Activated gamma-delta T cell (primary cell): ENCODE measurements around the gene SIM1.

Source experiments
- DNase-seq: peaks from one replicate; lab custom pipeline; 2025; lab: John Stamatoyannopoulos, UW
- total RNA-seq, 2 donors: gene quantifications; one replicate each; lab custom pipeline; 2026; lab: John Stamatoyannopoulos, UW

The SIM1 gene
- 0.05 to 0.09 reads per million in 2 donors for total RNA-seq

- no peak for DNase-seq
Observed at GRCh38 chr6:100464903-100465700, at the start of gene SIM1. Gene SIM1 (minus strand): TSS chr6:100464921. CDS start chr6:100463468, 1,453 bp downstream.

GRCh38 chr6:100512203-100512862, 47.6 kb upstream of the SIM1 start:
- no peak for DNase-seq

- DNase-seq, result no peak
Observed at GRCh38 chr6:100509101-100509500, 44.4 kb upstream of the SIM1 start.

GRCh38 chr6:100506651-100507050, 41.9 kb upstream of the SIM1 start:
- no peak for DNase-seq

- DNase-seq, result no peak
Observed at GRCh38 chr6:100504786-100505737, 40.3 kb upstream of the SIM1 start.

- DNase-seq, result no peak
Observed at GRCh38 chr6:100503043-100503705, 38.5 kb upstream of the SIM1 start.

GRCh38 chr6:100493206-100493888, 28.6 kb upstream of the SIM1 start:
- DNase-seq, result no peak

- no peak for DNase-seq
Observed at GRCh38 chr6:100491952-100492670, 27.4 kb upstream of the SIM1 start.

GRCh38 chr6:100490065-100490464, 25.3 kb upstream of the SIM1 start:
- no peak for DNase-seq

GRCh38 chr6:100488244-100488643, 23.5 kb upstream of the SIM1 start:
- DNase-seq, result no peak

GRCh38 chr6:100487638-100488037, 22.9 kb upstream of the SIM1 start:
- no peak for DNase-seq

GRCh38 chr6:100485268-100485667, 20.5 kb upstream of the SIM1 start:
- no peak for DNase-seq

- no peak for DNase-seq
Observed at GRCh38 chr6:100484474-100484873, 19.8 kb upstream of the SIM1 start.

- no peak for DNase-seq
Observed at GRCh38 chr6:100482698-100483097, 18.0 kb upstream of the SIM1 start.

- DNase-seq, result no peak
Observed at GRCh38 chr6:100479179-100480035, 14.7 kb upstream of the SIM1 start.

- no peak for DNase-seq
Observed at GRCh38 chr6:100475554-100476320, 11.0 kb upstream of the SIM1 start.

GRCh38 chr6:100473182-100473581, 8.5 kb upstream of the SIM1 start:
- DNase-seq, result no peak

GRCh38 chr6:100472674-100473073, 8.0 kb upstream of the SIM1 start:
- no peak for DNase-seq
